Measurements from ENCODE around the gene SIX1.

DNA sequence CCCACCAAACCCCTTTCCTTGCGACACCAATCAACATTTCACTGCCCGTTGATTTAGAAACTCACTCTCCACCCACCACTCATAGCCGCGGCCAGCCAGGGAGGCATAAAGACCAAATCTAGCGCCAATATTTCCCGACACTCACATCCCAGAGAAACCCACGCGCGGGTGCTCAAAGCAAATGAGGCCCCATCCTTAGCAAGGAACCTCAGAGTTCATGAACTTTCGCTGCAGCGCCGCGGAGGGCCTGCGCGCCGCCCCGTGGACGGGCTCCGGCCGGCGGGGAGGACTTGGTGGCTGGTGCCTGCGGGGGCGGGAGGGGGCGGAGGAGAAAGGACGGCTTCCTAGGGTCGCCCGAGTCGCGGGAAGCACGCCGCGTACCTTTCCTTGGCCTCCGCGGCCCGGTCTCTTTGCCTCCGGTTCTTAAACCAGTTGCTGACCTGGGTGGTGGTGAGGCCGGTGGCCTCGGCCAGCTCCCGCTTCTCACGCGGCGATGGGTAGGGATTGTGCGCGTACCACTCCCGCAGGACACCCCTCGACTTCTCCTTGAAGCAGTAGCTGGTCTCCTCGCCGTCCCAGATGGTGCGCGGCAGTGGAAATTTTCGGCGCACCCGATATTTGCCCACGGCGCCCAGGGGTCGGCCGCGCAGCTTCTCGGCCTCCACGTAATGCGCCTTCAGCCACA is 886 bp downstream of the SIX1 start:
- TF ChIP-seq, protein P1, sequence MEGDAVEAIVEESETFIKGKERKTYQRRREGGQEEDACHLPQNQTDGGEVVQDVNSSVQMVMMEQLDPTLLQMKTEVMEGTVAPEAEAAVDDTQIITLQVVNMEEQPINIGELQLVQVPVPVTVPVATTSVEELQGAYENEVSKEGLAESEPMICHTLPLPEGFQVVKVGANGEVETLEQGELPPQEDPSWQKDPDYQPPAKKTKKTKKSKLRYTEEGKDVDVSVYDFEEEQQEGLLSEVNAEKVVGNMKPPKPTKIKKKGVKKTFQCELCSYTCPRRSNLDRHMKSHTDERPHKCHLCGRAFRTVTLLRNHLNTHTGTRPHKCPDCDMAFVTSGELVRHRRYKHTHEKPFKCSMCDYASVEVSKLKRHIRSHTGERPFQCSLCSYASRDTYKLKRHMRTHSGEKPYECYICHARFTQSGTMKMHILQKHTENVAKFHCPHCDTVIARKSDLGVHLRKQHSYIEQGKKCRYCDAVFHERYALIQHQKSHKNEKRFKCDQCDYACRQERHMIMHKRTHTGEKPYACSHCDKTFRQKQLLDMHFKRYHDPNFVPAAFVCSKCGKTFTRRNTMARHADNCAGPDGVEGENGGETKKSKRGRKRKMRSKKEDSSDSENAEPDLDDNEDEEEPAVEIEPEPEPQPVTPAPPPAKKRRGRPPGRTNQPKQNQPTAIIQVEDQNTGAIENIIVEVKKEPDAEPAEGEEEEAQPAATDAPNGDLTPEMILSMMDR (tag by site-specific recombination; IDR thresholded peaks at IDR 0.05) = peak; percentile 49; the same call in 1 of the 2 replicates
- no peak for TF ChIP-seq ZNF248 (tag by site-specific recombination; IDR thresholded peaks at IDR 0.05)
- no peak for TF ChIP-seq SCRT2 (tag by site-specific recombination; IDR thresholded peaks at IDR 0.05)
- TF ChIP-seq ZNF146 (tag by site-specific recombination; IDR thresholded peaks at IDR 0.05) = no peak
- no peak for TF ChIP-seq ZNF274 (IDR thresholded peaks at IDR 0.05; ENCODE audit: low read length)
- TF ChIP-seq ZNF274 (tag by site-specific recombination; IDR thresholded peaks at IDR 0.05; ENCODE audit: borderline replicate concordance) = no peak
- no peak for TF ChIP-seq TCF7L2 (IDR thresholded peaks at IDR 0.05; ENCODE audit: borderline replicate concordance, low read depth, low read length)
- TF ChIP-seq ZNF76 (tag by site-specific recombination; IDR thresholded peaks at IDR 0.05; ENCODE audit: borderline replicate concordance, low read depth) = peak; percentile 49; the same call in 1 of the 2 replicates
- 0 out of 2 replicates have a peak, but pooled peaks have one; percentile 18 for TF ChIP-seq KLF16 (tag by site-specific recombination; IDR thresholded peaks at IDR 0.05)
- no peak for TF ChIP-seq ZNF449 (tag by site-specific recombination; IDR thresholded peaks at IDR 0.05)
- no peak for TF ChIP-seq ZBTB8A (tag by site-specific recombination; IDR thresholded peaks at IDR 0.05)
- TF ChIP-seq ZNF664 (tag by site-specific recombination; IDR thresholded peaks at IDR 0.05) = no peak
- TF ChIP-seq ZNF561 (tag by site-specific recombination; IDR thresholded peaks at IDR 0.05; ENCODE audit: borderline replicate concordance) = no peak
- TF ChIP-seq PRDM1 (tag by site-specific recombination; IDR thresholded peaks at IDR 0.05) = peak; percentile 92
